ENCODE data around the gene JCAD. TPM values are rescaled to one million over a fixed set of nuclear protein-coding genes. Genes with fewer than 3 reads are reported as not detected.

Gene JCAD
- total and polyA plus RNA-seq, 2 experiments from 2014 or later = 0.78 to 2.1 TPM

DNA sequence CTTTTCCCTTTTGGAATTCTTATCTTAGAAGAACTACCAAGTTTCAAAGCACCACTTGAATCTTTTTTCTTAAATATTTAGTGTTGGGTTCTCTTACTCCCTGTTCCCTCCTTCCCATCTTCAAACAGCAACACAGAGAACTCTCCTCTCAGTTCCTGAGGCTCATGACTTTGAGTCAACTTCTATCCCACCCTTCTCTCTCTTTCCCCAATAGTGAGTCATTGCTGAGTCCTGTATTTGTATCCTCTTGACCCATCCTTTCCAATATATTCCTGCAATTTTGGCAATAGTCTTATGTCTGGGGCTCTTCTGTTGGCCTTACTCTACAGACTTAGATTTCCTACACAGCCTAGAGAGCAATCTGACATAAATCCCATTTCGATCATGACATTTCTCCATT, 20.8 kb upstream of the JCAD start (continued):
- TF ChIP-seq, protein P1, sequence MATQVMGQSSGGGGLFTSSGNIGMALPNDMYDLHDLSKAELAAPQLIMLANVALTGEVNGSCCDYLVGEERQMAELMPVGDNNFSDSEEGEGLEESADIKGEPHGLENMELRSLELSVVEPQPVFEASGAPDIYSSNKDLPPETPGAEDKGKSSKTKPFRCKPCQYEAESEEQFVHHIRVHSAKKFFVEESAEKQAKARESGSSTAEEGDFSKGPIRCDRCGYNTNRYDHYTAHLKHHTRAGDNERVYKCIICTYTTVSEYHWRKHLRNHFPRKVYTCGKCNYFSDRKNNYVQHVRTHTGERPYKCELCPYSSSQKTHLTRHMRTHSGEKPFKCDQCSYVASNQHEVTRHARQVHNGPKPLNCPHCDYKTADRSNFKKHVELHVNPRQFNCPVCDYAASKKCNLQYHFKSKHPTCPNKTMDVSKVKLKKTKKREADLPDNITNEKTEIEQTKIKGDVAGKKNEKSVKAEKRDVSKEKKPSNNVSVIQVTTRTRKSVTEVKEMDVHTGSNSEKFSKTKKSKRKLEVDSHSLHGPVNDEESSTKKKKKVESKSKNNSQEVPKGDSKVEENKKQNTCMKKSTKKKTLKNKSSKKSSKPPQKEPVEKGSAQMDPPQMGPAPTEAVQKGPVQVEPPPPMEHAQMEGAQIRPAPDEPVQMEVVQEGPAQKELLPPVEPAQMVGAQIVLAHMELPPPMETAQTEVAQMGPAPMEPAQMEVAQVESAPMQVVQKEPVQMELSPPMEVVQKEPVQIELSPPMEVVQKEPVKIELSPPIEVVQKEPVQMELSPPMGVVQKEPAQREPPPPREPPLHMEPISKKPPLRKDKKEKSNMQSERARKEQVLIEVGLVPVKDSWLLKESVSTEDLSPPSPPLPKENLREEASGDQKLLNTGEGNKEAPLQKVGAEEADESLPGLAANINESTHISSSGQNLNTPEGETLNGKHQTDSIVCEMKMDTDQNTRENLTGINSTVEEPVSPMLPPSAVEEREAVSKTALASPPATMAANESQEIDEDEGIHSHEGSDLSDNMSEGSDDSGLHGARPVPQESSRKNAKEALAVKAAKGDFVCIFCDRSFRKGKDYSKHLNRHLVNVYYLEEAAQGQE (IDR thresholded peaks at IDR 0.05; ENCODE audit: unreplicated experiment) = no peak
- TF ChIP-seq ZNF331 (CRISPR knock-in tag; IDR thresholded peaks at IDR 0.05; ENCODE audit: low read depth) (no peak), NANOG (IDR thresholded peaks at IDR 0.05; ENCODE audit: borderline replicate concordance) (no peak), EZH2 (IDR thresholded peaks at IDR 0.05; ENCODE audit: low read depth, unreplicated experiment) (no peak)
- TF ChIP-seq, protein P2, sequence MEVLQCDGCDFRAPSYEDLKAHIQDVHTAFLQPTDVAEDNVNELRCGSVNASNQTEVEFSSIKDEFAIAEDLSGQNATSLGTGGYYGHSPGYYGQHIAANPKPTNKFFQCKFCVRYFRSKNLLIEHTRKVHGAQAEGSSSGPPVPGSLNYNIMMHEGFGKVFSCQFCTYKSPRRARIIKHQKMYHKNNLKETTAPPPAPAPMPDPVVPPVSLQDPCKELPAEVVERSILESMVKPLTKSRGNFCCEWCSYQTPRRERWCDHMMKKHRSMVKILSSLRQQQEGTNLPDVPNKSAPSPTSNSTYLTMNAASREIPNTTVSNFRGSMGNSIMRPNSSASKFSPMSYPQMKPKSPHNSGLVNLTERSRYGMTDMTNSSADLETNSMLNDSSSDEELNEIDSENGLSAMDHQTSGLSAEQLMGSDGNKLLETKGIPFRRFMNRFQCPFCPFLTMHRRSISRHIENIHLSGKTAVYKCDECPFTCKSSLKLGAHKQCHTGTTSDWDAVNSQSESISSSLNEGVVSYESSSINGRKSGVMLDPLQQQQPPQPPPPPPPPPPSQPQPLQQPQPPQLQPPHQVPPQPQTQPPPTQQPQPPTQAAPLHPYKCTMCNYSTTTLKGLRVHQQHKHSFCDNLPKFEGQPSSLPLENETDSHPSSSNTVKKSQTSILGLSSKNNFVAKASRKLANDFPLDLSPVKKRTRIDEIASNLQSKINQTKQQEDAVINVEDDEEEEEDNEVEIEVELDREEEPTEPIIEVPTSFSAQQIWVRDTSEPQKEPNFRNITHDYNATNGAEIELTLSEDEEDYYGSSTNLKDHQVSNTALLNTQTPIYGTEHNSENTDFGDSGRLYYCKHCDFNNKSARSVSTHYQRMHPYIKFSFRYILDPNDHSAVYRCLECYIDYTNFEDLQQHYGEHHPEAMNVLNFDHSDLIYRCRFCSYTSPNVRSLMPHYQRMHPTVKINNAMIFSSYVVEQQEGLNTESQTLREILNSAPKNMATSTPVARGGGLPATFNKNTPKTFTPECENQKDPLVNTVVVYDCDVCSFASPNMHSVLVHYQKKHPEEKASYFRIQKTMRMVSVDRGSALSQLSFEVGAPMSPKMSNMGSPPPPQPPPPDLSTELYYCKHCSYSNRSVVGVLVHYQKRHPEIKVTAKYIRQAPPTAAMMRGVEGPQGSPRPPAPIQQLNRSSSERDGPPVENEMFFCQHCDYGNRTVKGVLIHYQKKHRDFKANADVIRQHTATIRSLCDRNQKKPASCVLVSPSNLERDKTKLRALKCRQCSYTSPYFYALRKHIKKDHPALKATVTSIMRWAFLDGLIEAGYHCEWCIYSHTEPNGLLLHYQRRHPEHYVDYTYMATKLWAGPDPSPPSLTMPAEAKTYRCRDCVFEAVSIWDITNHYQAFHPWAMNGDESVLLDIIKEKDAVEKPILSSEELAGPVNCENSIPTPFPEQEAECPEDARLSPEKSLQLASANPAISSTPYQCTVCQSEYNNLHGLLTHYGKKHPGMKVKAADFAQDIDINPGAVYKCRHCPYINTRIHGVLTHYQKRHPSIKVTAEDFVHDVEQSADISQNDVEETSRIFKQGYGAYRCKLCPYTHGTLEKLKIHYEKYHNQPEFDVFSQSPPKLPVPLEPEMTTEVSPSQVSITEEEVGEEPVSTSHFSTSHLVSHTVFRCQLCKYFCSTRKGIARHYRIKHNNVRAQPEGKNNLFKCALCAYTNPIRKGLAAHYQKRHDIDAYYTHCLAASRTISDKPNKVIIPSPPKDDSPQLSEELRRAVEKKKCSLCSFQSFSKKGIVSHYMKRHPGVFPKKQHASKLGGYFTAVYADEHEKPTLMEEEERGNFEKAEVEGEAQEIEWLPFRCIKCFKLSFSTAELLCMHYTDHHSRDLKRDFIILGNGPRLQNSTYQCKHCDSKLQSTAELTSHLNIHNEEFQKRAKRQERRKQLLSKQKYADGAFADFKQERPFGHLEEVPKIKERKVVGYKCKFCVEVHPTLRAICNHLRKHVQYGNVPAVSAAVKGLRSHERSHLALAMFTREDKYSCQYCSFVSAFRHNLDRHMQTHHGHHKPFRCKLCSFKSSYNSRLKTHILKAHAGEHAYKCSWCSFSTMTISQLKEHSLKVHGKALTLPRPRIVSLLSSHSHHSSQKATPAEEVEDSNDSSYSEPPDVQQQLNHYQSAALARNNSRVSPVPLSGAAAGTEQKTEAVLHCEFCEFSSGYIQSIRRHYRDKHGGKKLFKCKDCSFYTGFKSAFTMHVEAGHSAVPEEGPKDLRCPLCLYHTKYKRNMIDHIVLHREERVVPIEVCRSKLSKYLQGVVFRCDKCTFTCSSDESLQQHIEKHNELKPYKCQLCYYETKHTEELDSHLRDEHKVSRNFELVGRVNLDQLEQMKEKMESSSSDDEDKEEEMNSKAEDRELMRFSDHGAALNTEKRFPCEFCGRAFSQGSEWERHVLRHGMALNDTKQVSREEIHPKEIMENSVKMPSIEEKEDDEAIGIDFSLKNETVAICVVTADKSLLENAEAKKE (CRISPR knock-in tag; IDR thresholded peaks at IDR 0.05) = no peak

DNA sequence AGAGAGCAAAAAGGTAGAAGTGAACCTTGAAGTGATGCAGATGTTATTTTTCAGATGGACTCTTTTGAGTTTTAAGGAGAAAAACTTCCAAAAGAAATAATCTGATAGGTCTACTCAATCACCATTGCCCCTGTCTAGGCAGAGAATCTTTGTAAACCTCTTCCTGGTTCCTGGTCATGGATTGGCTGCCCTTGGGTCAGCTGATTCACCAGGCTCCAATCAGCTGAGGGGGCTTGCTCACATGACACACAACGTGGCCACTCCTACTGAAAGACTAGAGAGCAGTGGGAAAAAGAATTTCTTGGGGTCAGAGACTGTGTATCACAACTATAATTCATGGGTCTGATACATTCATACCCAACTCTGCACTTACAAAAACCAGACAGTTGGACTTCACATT, 20.0 kb upstream of the JCAD start:
- no peaks in the 10 kb centered on the region for H3K9me2 ChIP-seq (ENCODE audit: insufficient read depth)
- no peaks in the 10 kb centered on the region for H3F3A ChIP-seq (replicated peaks; ENCODE audit: low read depth)
- H3K27me3 ChIP-seq (ENCODE audit: insufficient read depth) = no peaks in the 10 kb centered on the region
- no peaks in the 10 kb centered on the region for H3K79me2 ChIP-seq (replicated peaks; ENCODE audit: insufficient read depth)
- no peaks in the 10 kb centered on the region for H3K9me3 Mint-ChIP-seq
- H3K27ac ChIP-seq (ENCODE audit: low read depth) = no peak overlapping the region
- no peak overlapping the region for H3K27ac Mint-ChIP-seq
- H3K36me3 ChIP-seq (ENCODE audit: insufficient read depth) = no peaks in the 10 kb centered on the region
- H4K20me1 ChIP-seq (replicated peaks; ENCODE audit: insufficient read depth) = no peaks in the 10 kb centered on the region
- H3K36me3 Mint-ChIP-seq (ENCODE audit: low read depth) = no peaks in the 10 kb centered on the region
- ATAC-seq = no peak
- H3K4me3 ChIP-seq = no peak overlapping the region
- no peak overlapping the region for H2AFZ ChIP-seq
- H3K4me1 ChIP-seq (ENCODE audit: insufficient read depth) = no peaks in the 10 kb centered on the region
- H3K4me3 Mint-ChIP-seq = no peak overlapping the region
- H3K27me3 Mint-ChIP-seq (ENCODE audit: insufficient read depth, low read depth, poor library complexity) = no peaks in the 10 kb centered on the region
- DNase-seq (ENCODE audit: low spot score) = no peak
- H3K4me2 ChIP-seq = no peak overlapping the region
- peaks cover 3% of the 10 kb centered on the region; the same call in 2 of the 3 replicates for H3K4me1 Mint-ChIP-seq
- TF ChIP-seq ZNF114 (CRISPR knock-in tag; IDR thresholded peaks at IDR 0.05) (no peak), EZH2 (IDR thresholded peaks at IDR 0.05; ENCODE audit: low read depth, unreplicated experiment) (no peak), JUNB (IDR thresholded peaks at IDR 0.05; ENCODE audit: unreplicated experiment) (no peak), ZNF331 (CRISPR knock-in tag; IDR thresholded peaks at IDR 0.05; ENCODE audit: low read depth) (no peak), POLR2AphosphoS5 (IDR thresholded peaks at IDR 0.05; ENCODE audit: low read depth) (no peak), NANOG (IDR thresholded peaks at IDR 0.05; ENCODE audit: borderline replicate concordance) (no peak)

All from GM23338 (cell line).